Astrocyte (in vitro differentiated cells and primary cell): ENCODE measurements around the gene GADD45B.

Experiments used
- CTCF ChIP-seq: IDR thresholded peaks from 2 replicates; pipeline ENCODE4 v1.5.1; 2011; ENCODE audit warnings: low read depth, mild to moderate bottlenecking, inconsistent platforms, low read length, moderate library complexity; ENCODE audit not compliant: insufficient read depth
- EZH2 ChIP-seq: IDR thresholded peaks from 2 replicates; pipeline ENCODE4 v1.6.1; 2012; ENCODE audit warnings: mild to moderate bottlenecking, low read length, inconsistent platforms; ENCODE audit not compliant: insufficient read depth

DNA sequence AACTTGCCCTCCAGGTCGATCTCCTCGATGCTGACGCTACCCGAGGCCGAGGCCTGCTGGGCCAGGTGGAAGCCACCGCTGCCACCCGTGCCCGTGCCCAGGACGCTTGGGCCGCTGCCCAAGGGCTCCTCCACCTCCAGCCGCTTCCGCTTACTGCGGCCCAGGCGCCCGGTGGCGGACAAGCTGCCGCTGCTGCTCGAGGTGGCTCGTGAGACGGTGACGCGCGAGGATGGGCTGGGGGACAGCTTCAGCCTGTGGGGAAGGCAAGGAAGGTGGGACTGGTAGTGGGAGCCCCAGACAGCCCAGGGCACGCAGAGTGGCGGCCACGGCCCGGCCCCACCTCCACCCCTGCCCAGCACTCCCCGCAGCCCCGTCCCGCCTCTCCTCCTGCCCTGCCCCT is 42.1 kb upstream of the GADD45B start:
- TF ChIP-seq CTCF: no peak
- TF ChIP-seq EZH2: no peak
